Stimulated activated CD4-positive, alpha-beta T cell treated with anti-CD3 and anti-CD28 coated beads, Interleukin-2, amount 100 ng/mL, for 24 hours (primary cell): ENCODE measurements around the gene TSTD1.
A peak's percentile ranks its signal among the peaks of the same experiment; 100 is the strongest.
"Not testable (repeated sequence)": the region's sequence is repeated elsewhere in the genome, so short reads cannot be mapped to it uniquely, and the experiment has no call there.

Experiments
- DNase-seq, 2 donors: peaks; one replicate each; pipeline ENCODE4 v3.0.0-alpha.2; 2020

TSTD1 gene

GRCh38 chr1:161033751-161034150, 5.0 kb downstream of the TSTD1 start:
- DNase-seq = no peak

GRCh38 chr1:161032409-161032808, 6.4 kb downstream of the TSTD1 start:
- DNase-seq = no peak

- DNase-seq = no peak
Measured at GRCh38 chr1:161031874-161032273, 6.9 kb downstream of the TSTD1 start.

GRCh38 chr1:161029466-161029865, 9.3 kb downstream of the TSTD1 start:
- not testable (repeated sequence) for DNase-seq

GRCh38 chr1:161026954-161027353, 11.8 kb downstream of the TSTD1 start:
- DNase-seq = not testable (repeated sequence)

- not testable (repeated sequence) for DNase-seq
Measured at GRCh38 chr1:161022432-161022831, 16.3 kb downstream of the TSTD1 start.

- no peak for DNase-seq
Measured at GRCh38 chr1:161021970-161022353, 16.8 kb downstream of the TSTD1 start.

GRCh38 chr1:161021165-161021969, 17.4 kb downstream of the TSTD1 start:
- peak; percentile 82 to 86 for DNase-seq

GRCh38 chr1:161020509-161021164, 18.1 kb downstream of the TSTD1 start, which contains the start of gene F11R:
TSS of gene F11R (minus strand) at chr1:161021152. CDS start at chr1:161021073, 79 bp downstream.
- peak in 1 of 2 donors; percentile 30 for DNase-seq

GRCh38 chr1:161019751-161020495, 18.8 kb downstream of the TSTD1 start:
- no peak for DNase-seq

GRCh38 chr1:161019111-161019660, 19.6 kb downstream of the TSTD1 start:
- DNase-seq = not testable (repeated sequence)

GRCh38 chr1:161018631-161018930, 20.2 kb downstream of the TSTD1 start:
- DNase-seq = no peak

GRCh38 chr1:161017756-161018630, 20.8 kb downstream of the TSTD1 start:
- DNase-seq = no peak

- not testable (repeated sequence) for DNase-seq
Measured at GRCh38 chr1:161017181-161017580, 21.6 kb downstream of the TSTD1 start.

- DNase-seq = not testable (repeated sequence)
Measured at GRCh38 chr1:161016683-161017082, 22.1 kb downstream of the TSTD1 start.

- DNase-seq = peak; percentile 62 to 74
Measured at GRCh38 chr1:161013488-161014230, 25.1 kb downstream of the TSTD1 start.

GRCh38 chr1:161013131-161013487, 25.7 kb downstream of the TSTD1 start:
- DNase-seq = no peak

- no peak for DNase-seq
Measured at GRCh38 chr1:161012420-161012819, 26.3 kb downstream of the TSTD1 start.

GRCh38 chr1:161009602-161010211, 29.1 kb downstream of the TSTD1 start:
- no peak for DNase-seq

- DNase-seq = no peak
Measured at GRCh38 chr1:161008869-161009510, 29.8 kb downstream of the TSTD1 start.

- no peak for DNase-seq
Measured at GRCh38 chr1:161007369-161007768, 31.4 kb downstream of the TSTD1 start.
